BLaER1 (cell line): Measurements from ENCODE around the gene TSPAN18.

Experiments used
- H3K27ac ChIP-seq: shearing (Covaris generic); formaldehyde crosslinking; 2 replicates; pipeline ENCODE4 v1.8.1; 2022
- H3K27me3 ChIP-seq: shearing (Covaris generic); formaldehyde crosslinking; 2 replicates; pipeline ENCODE4 v1.8.1; 2022
- H3K36me3 ChIP-seq: shearing (Covaris generic); formaldehyde crosslinking; 2 replicates; pipeline ENCODE4 v1.8.1; 2022
- H3K4me1 ChIP-seq: shearing (Covaris generic); formaldehyde crosslinking; 2 replicates; pipeline ENCODE4 v1.8.1; 2022
- H3K4me2 ChIP-seq: shearing (Covaris generic); formaldehyde crosslinking; 2 replicates; pipeline ENCODE4 v1.8.1; 2022
- H3K4me3 ChIP-seq: shearing (Covaris generic); formaldehyde crosslinking; 2 replicates; pipeline ENCODE4 v1.8.1; 2022
- H3K9ac ChIP-seq: shearing (Covaris generic); formaldehyde crosslinking; 2 replicates; pipeline ENCODE4 v1.8.1; 2022
- H3K9me3 ChIP-seq: shearing (Covaris generic); formaldehyde crosslinking; 2 replicates; pipeline ENCODE4 v1.8.1; 2022
- H4K20me1 ChIP-seq: shearing (Covaris generic); formaldehyde crosslinking; 2 replicates; pipeline ENCODE4 v1.8.1; 2022
- Cebpa-rat ChIP-seq: shearing (Covaris generic); IDR thresholded peaks from 2 replicates; pipeline ENCODE4 v1.8.1; 2022

The TSPAN18 gene

GRCh38 chr11:44804449-44805437 lies 78.0 kb downstream of the TSPAN18 start:
- Histone ChIP-seq H3K9ac (no peak overlapping the region), H3K9me3 (no peaks in the 10 kb centered on the region), H3K27ac (no peak overlapping the region), H3K4me1 (no peaks in the 10 kb centered on the region), H3K4me3 (no peak overlapping the region), H4K20me1 (no peaks in the 10 kb centered on the region), H3K4me2 (no peak overlapping the region), H3K36me3 (no peaks in the 10 kb centered on the region), H3K27me3 (no peaks in the 10 kb centered on the region)
- no peak for TF ChIP-seq Cebpa-rat

- Histone ChIP-seq H3K27ac (no peak overlapping the region), H3K36me3 (no peaks in the 10 kb centered on the region), H3K27me3 (no peaks in the 10 kb centered on the region), H4K20me1 (no peaks in the 10 kb centered on the region), H3K9ac (no peak overlapping the region), H3K9me3 (no peaks in the 10 kb centered on the region), H3K4me2 (no peak overlapping the region), H3K4me1 (no peaks in the 10 kb centered on the region), H3K4me3 (no peak overlapping the region)
- no peak for TF ChIP-seq Cebpa-rat
Observed at GRCh38 chr11:44805596-44805995, 78.8 kb downstream of the TSPAN18 start.

DNA sequence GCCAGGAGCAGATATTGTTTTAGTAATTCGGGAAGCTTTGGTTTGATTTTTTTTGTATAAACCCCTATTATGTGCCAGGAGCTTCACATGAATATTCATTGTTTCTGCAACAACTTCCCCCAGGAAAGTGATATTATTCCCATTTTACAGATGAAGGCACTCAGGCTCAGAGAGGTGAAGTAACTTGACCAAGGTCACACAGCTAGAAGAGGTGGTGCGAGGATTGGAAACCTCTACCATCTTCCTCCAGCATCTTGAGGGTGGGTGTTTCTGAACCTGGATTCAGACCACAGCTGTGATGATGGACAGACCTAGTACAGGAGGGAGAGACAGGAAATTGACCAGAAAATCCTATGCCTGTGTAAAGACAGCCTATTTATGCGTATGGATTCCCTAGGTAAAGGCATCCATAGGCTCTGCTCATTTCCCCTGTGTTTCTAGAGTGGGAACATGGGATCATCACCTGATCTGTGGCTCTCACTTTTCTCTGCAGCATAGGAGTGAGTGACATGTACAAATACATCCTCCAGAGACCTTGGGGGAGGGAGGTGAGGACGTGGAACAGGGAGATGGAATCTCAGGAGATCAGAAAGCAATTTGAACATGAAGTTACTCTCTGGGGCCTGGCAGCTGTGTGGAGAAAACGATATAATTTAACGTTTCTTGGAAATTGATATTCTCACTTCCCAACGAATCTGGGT lies 81.4 kb downstream of the TSPAN18 start:
- H3K4me1 ChIP-seq, result no peaks in the 10 kb centered on the region
- no peak overlapping the region for H3K4me2 ChIP-seq
- no peaks in the 10 kb centered on the region for H3K27me3 ChIP-seq
- TF ChIP-seq Cebpa-rat, result no peak
- no peaks in the 10 kb centered on the region for H3K9me3 ChIP-seq
- no peak overlapping the region for H3K4me3 ChIP-seq
- no peak overlapping the region for H3K9ac ChIP-seq
- no peak overlapping the region for H3K27ac ChIP-seq
- no peaks in the 10 kb centered on the region for H3K36me3 ChIP-seq
- H4K20me1 ChIP-seq, result no peaks in the 10 kb centered on the region

GRCh38 chr11:44809283-44809682 lies 82.5 kb downstream of the TSPAN18 start:
- no peaks in the 10 kb centered on the region for H3K4me1 ChIP-seq
- TF ChIP-seq Cebpa-rat, result no peak
- H3K4me2 ChIP-seq, result no peak overlapping the region
- H3K4me3 ChIP-seq, result no peak overlapping the region
- no peaks in the 10 kb centered on the region for H3K27me3 ChIP-seq
- no peaks in the 10 kb centered on the region for H4K20me1 ChIP-seq
- H3K9me3 ChIP-seq, result no peaks in the 10 kb centered on the region
- no peaks in the 10 kb centered on the region for H3K36me3 ChIP-seq
- H3K27ac ChIP-seq, result no peak overlapping the region
- H3K9ac ChIP-seq, result no peak overlapping the region

DNA sequence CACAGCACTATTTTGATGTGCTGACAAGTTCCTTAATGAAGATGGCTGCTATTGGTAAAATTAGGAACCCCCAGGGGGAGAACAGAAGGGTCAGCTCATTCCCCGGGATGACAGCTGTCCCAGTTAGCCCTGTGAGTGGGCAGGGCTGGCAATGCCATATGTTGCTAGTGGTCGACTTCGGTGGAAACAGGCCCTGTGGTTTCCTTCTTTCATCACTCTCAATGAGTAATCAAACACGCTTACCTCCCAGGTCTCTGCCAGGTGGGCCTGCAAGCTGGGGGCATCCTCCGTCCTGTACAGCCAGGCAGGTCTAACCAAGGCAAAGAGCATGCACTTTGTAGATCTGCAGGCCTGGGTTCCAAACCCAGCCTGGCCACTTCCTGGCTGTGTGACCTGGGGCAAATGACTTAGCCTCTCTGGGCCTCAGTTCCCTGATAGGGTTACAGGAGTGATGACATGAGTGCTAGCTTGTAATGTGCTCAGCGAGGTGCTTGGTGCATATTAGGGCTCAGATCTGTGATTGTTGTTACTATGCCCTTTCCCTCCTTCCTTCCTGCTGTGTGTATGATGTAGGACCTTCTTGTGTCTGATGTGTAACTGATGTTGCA lies 85.2 kb downstream of the TSPAN18 start:
- Histone ChIP-seq H3K27me3 (no peaks in the 10 kb centered on the region), H3K4me3 (no peak overlapping the region), H3K9ac (no peak overlapping the region), H4K20me1 (no peaks in the 10 kb centered on the region), H3K27ac (no peak overlapping the region), H3K4me1 (0 out of 2 replicates have a peak, but pooled peaks cover 7% of the 10 kb centered on the region), H3K9me3 (no peaks in the 10 kb centered on the region; the same call in 1 of the 2 replicates), H3K36me3 (no peaks in the 10 kb centered on the region), H3K4me2 (no peak overlapping the region)
- TF ChIP-seq Cebpa-rat, result no peak

- Histone ChIP-seq H3K4me2 (no peak overlapping the region), H3K4me1 (0 out of 2 replicates have a peak, but pooled peaks cover 7% of the 10 kb centered on the region), H3K27ac (no peak overlapping the region), H3K9ac (no peak overlapping the region), H3K36me3 (no peaks in the 10 kb centered on the region), H3K9me3 (no peaks in the 10 kb centered on the region; the same call in 1 of the 2 replicates), H4K20me1 (no peaks in the 10 kb centered on the region), H3K27me3 (no peaks in the 10 kb centered on the region), H3K4me3 (no peak overlapping the region)
- TF ChIP-seq Cebpa-rat, result no peak
Observed at GRCh38 chr11:44812971-44813370, 86.2 kb downstream of the TSPAN18 start.

DNA sequence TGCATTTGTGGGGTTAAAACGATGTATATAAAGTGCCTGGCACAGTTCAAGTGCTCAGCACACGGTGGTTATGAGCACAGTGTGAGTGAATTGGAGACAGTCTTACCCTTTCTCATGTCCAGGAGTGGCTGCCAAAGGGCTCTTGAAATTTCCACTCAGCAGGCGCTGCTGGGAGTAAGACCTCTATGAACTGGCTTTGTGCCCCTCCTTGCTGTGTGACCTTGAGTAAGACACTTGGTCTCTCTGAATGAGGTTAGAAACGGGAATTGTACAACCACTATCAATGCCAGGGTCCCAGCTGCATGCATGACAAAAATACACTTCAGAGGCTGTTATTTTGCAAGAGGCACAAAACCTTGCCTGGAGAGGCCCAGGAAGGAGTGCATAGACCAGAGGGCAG lies 86.6 kb downstream of the TSPAN18 start:
- H3K27ac ChIP-seq, result no peak overlapping the region

DNA sequence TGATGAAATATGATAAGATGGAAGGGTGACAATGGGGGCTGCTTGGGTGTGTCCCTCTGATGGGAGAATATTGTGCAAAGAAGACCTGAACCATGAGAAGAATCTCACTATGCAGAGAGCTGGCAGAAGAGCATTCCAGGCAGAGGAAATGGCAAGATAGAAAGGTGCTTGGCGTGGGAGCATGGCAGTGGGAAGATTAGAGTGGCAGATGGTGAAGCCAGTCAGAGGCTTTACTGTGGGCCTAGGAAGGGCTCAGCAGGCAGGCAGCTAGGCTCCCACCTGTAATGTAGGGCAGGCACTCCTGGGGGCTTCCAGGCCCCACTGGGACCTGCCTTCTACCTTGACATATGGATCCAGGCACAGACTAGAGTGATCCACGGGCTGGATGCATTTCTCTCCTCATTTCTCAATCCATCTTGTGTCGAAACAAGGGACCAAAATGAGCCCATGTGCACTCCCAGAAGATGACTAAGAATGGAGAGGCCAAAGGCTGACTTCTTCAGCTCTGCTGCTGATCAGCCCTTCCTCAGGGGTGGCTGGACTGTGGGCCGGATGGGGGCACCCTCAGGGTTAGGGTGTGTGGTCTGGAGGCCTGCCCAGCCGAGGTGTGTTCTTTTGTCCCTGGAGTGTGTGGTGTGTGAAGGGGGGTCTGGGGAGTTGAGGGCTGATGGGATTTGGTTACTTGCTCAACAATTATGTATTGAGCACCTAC lies 88.3 kb downstream of the TSPAN18 start:
- no peaks in the 10 kb centered on the region for H3K36me3 ChIP-seq
- H3K4me2 ChIP-seq, result no peak overlapping the region
- H3K9me3 ChIP-seq, result no peaks in the 10 kb centered on the region; the same call in 1 of the 2 replicates
- H3K27me3 ChIP-seq, result no peaks in the 10 kb centered on the region
- H3K4me3 ChIP-seq, result no peak overlapping the region
- 0 out of 2 replicates have a peak, but pooled peaks cover 7% of the 10 kb centered on the region for H3K4me1 ChIP-seq
- TF ChIP-seq Cebpa-rat, result no peak
- no peak overlapping the region for H3K27ac ChIP-seq
- no peaks in the 10 kb centered on the region for H4K20me1 ChIP-seq
- H3K9ac ChIP-seq, result no peak overlapping the region

More for the DNA sequence above, 86.6 kb downstream of the TSPAN18 start:
- 0 out of 2 replicates have a peak, but pooled peaks cover 7% of the 10 kb centered on the region for H3K4me1 ChIP-seq
- H3K9ac ChIP-seq, result no peak overlapping the region
- H3K36me3 ChIP-seq, result no peaks in the 10 kb centered on the region
- no peak overlapping the region for H3K4me2 ChIP-seq
- TF ChIP-seq Cebpa-rat, result no peak
- no peaks in the 10 kb centered on the region for H4K20me1 ChIP-seq
- no peak overlapping the region for H3K4me3 ChIP-seq
- no peaks in the 10 kb centered on the region for H3K27me3 ChIP-seq
- no peaks in the 10 kb centered on the region; the same call in 1 of the 2 replicates for H3K9me3 ChIP-seq

- Histone ChIP-seq H3K36me3 (no peaks in the 10 kb centered on the region), H3K27me3 (no peaks in the 10 kb centered on the region), H3K9ac (no peak overlapping the region), H3K9me3 (no peaks in the 10 kb centered on the region; the same call in 1 of the 2 replicates), H3K4me3 (no peak overlapping the region), H3K27ac (no peak overlapping the region), H3K4me2 (no peak overlapping the region), H3K4me1 (0 out of 2 replicates have a peak, but pooled peaks cover 7% of the 10 kb centered on the region), H4K20me1 (no peaks in the 10 kb centered on the region)
- no peak for TF ChIP-seq Cebpa-rat
Observed at GRCh38 chr11:44815917-44816456, 89.2 kb downstream of the TSPAN18 start.
